NT2/D1 (cell line): ENCODE data around the gene FSD1L.
"Not testable (repeated sequence)": the region's sequence is repeated elsewhere in the genome, so short reads cannot be mapped to it uniquely, and the experiment has no call there.

ENCODE experiments used
- DNase-seq: peaks from one replicate; pipeline ENCODE4 v3.0.0-alpha.2; 2011; ENCODE audit warnings: low read depth, low spot score
- H3K27me3 ChIP-seq: 2 replicates; pipeline ENCODE4 v1.6.0; 2011; ENCODE audit warnings: mild to moderate bottlenecking; ENCODE audit not compliant: insufficient read length, insufficient read depth
- H3K36me3 ChIP-seq: 2 replicates; pipeline ENCODE4 v1.6.1; 2011; ENCODE audit warnings: mild to moderate bottlenecking, low read length, mixed read lengths; ENCODE audit not compliant: insufficient read depth, insufficient read length
- H3K4me1 ChIP-seq: 2 replicates; pipeline ENCODE4 v1.5.1; 2011; ENCODE audit not compliant: insufficient read depth, insufficient read length
- H3K4me3 ChIP-seq: 2 replicates; pipeline ENCODE4 v1.5.1; 2011; ENCODE audit warnings: low read depth; ENCODE audit not compliant: insufficient read length
- H3K9ac ChIP-seq: 2 replicates; pipeline ENCODE4 v1.6.0; 2011; ENCODE audit warnings: low read depth; ENCODE audit not compliant: insufficient read length
- H3K9me3 ChIP-seq: 2 replicates; pipeline ENCODE4 v1.5.1; 2011; ENCODE audit warnings: mild to moderate bottlenecking, low read length; ENCODE audit not compliant: insufficient read depth
- SUZ12 ChIP-seq: IDR thresholded peaks from 2 replicates; pipeline ENCODE4 v1.6.1; 2011; ENCODE audit not compliant: insufficient read length, insufficient read depth; ENCODE audit errors: extremely low read depth
- YY1 ChIP-seq: IDR thresholded peaks from 2 replicates; pipeline ENCODE4 v1.6.1; 2011; ENCODE audit not compliant: insufficient read length, insufficient read depth
- ZNF274 ChIP-seq: IDR thresholded peaks from 2 replicates; pipeline ENCODE4 v1.6.1; 2011; ENCODE audit warnings: mild to moderate bottlenecking, low read depth, low read length

Gene FSD1L

GRCh38 chr9:105531530-105531929 lies 83.7 kb downstream of the FSD1L start:
- Histone ChIP-seq H3K27me3 (no peaks in the 10 kb centered on the region), H3K4me1 (no peaks in the 10 kb centered on the region), H3K4me3 (no peak overlapping the region), H3K36me3 (peaks cover 12% of the 10 kb centered on the region), H3K9ac (no peak overlapping the region), H3K9me3 (no peaks in the 10 kb centered on the region)
- TF ChIP-seq YY1, result no peak
- no peak for TF ChIP-seq ZNF274
- TF ChIP-seq SUZ12, result no peak
- no peak for DNase-seq

GRCh38 chr9:105535920-105536668 lies 88.3 kb downstream of the FSD1L start:
- Histone ChIP-seq H3K4me1 (no peaks in the 10 kb centered on the region), H3K9me3 (no peaks in the 10 kb centered on the region), H3K27me3 (no peaks in the 10 kb centered on the region), H3K9ac (no peak overlapping the region), H3K36me3 (peaks cover 15% of the 10 kb centered on the region), H3K4me3 (no peak overlapping the region)
- no peak for DNase-seq
- TF ChIP-seq ZNF274 (no peak), YY1 (no peak), SUZ12 (no peak)

GRCh38 chr9:105539452-105539851 lies 91.6 kb downstream of the FSD1L start:
- Histone ChIP-seq H3K4me1 (no peaks in the 10 kb centered on the region), H3K36me3 (peaks cover 12% of the 10 kb centered on the region), H3K9me3 (no peaks in the 10 kb centered on the region), H3K9ac (no peak overlapping the region), H3K27me3 (no peaks in the 10 kb centered on the region), H3K4me3 (no peak overlapping the region)
- DNase-seq, result no peak
- TF ChIP-seq ZNF274, result no peak
- TF ChIP-seq YY1, result no peak
- no peak for TF ChIP-seq SUZ12

- DNase-seq, result no peak
- TF ChIP-seq YY1 (no peak), ZNF274 (no peak), SUZ12 (no peak)
- Histone ChIP-seq H3K27me3 (no peaks in the 10 kb centered on the region), H3K4me3 (no peak overlapping the region), H3K4me1 (no peaks in the 10 kb centered on the region), H3K9me3 (no peaks in the 10 kb centered on the region), H3K9ac (no peak overlapping the region), H3K36me3 (peaks cover 15% of the 10 kb centered on the region)
Observed at GRCh38 chr9:105541838-105542237, 94.0 kb downstream of the FSD1L start.

- peaks cover 14% of the 10 kb centered on the region for H3K27me3 ChIP-seq
- peaks cover 3% of the 10 kb centered on the region for H3K36me3 ChIP-seq
- H3K4me1 ChIP-seq, result no peaks in the 10 kb centered on the region
- H3K9ac ChIP-seq, result no peak overlapping the region
- no peak overlapping the region for H3K4me3 ChIP-seq
- no peaks in the 10 kb centered on the region for H3K9me3 ChIP-seq
- DNase-seq, result no peak
- TF ChIP-seq YY1 (no peak), SUZ12 (no peak)
Observed at GRCh38 chr9:105554042-105554441, 106.2 kb downstream of the FSD1L start.

GRCh38 chr9:105557804-105558610 lies 110.2 kb downstream of the FSD1L start, which contains the start of gene FKTN:
Gene FKTN, plus strand, starts transcription at chr9:105558131. Its CDS starts 16,902 bp downstream, at chr9:105575033.
- DNase-seq, result peak; percentile 84
- Histone ChIP-seq H3K4me1 (no peaks in the 10 kb centered on the region), H3K27me3 (peaks cover 14% of the 10 kb centered on the region), H3K4me3 (peak within 1 kb of the TSS; percentile 90), H3K36me3 (peaks cover 10% of the 10 kb centered on the region), H3K9me3 (peaks cover 20% of the 10 kb centered on the region), H3K9ac (peak within 1 kb of the TSS; percentile 85)
- TF ChIP-seq YY1 (no peak), SUZ12 (no peak), ZNF274 (no peak)

GRCh38 chr9:105572455-105572854 lies 124.6 kb downstream of the FSD1L start:
- Histone ChIP-seq H3K4me3 (no peak overlapping the region), H3K4me1 (no peaks in the 10 kb centered on the region), H3K36me3 (peaks cover 18% of the 10 kb centered on the region), H3K9ac (no peak overlapping the region), H3K9me3 (no peaks in the 10 kb centered on the region), H3K27me3 (no peaks in the 10 kb centered on the region)
- TF ChIP-seq SUZ12 (no peak), YY1 (no peak), ZNF274 (no peak)
- no peak for DNase-seq

GRCh38 chr9:105579952-105580351 lies 132.1 kb downstream of the FSD1L start:
- H3K4me3 ChIP-seq, H3K9ac ChIP-seq, H3K4me1 ChIP-seq, H3K27me3 ChIP-seq, H3K9me3 ChIP-seq, H3K36me3 ChIP-seq, DNase-seq: not testable (repeated sequence)

- not testable (repeated sequence) for H3K27me3 ChIP-seq, H3K9me3 ChIP-seq, H3K36me3 ChIP-seq, DNase-seq, H3K4me1 ChIP-seq
- peak overlapping the region; percentile 64 for H3K9ac ChIP-seq
- H3K4me3 ChIP-seq, result peak overlapping the region; percentile 45
Observed at GRCh38 chr9:105581550-105581949, 133.7 kb downstream of the FSD1L start.
